SK-N-MC (cell line): ENCODE data around the gene PPAN.

Experiments
- EZH2 ChIP-seq: fragments of 200-600 bp; sonication (generic); IDR thresholded peaks from one replicate; pipeline ENCODE4 v1.6.1; 2017; ENCODE audit warnings: antibody characterized with exemption
- POLR2AphosphoS5 ChIP-seq: IDR thresholded peaks from 2 replicates; pipeline ENCODE4 v1.6.1; 2012; ENCODE audit warnings: mild to moderate bottlenecking, low read depth, low read length, borderline replicate concordance

GRCh38 chr19:10102787-10103236, 3.4 kb upstream of the PPAN start:
- TF ChIP-seq POLR2AphosphoS5 (no peak), EZH2 (no peak)
